Measurements from ENCODE around the gene UBASH3A. TPM values are rescaled to one million over a fixed set of nuclear protein-coding genes. Genes with fewer than 3 reads are reported as not detected.

The UBASH3A gene
- total RNA-seq, 1 experiment from 2014 or later: 0.07 TPM

DNA sequence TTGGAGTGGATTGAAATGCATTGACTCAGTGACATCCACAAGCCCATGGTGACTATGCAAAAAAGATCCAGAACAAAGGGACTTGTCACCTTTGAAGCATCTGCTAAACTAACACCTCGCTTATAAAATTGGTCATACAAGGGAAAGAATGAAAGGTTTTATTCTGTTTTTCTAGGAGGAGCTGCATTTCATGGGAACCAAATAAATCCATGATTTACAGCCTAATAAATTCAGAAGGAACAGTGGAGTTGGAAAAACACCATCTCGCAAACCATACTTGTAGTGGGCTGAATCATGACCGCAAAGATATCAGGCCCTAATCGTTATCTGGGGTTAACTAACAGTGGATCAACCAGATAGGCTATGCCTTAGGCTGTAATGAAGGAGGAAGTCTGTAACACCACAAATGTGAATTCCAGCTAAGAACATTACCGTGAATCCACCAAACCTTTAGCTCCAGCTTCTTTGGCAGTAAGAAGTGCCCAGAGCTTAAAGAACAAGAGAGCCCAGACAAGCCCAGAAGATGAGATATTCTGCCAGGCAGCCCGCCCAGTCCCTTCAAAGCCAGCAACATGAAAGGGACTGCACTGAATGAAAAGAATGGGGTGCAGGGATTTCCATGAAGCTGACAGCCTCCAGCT, 64.9 kb downstream of the UBASH3A start:
- Histone ChIP-seq H4K20me1 (ENCODE audit: insufficient read depth) (no peaks in the 10 kb centered on the region), H3K36me3 (ENCODE audit: control insufficient read depth in 1 of 2, insufficient read depth in 2 of 2, low read length in 2 of 2) (no peaks in the 10 kb centered on the region), H3K4me1 (ENCODE audit: control insufficient read depth in 1 of 2, insufficient read depth in 2 of 2, low read length in 2 of 2) (peaks cover 5 to 18% of the 10 kb centered on the region in 2 experiments), H3K9me3 (ENCODE audit: control insufficient read depth in 1 of 2, insufficient read depth in 1 of 2, low read depth in 1 of 2, low read length in 2 of 2) (no peaks in the 10 kb centered on the region), H3K4me3 (replicated peaks in 1 of 2; ENCODE audit: low read depth in 1 of 2, low read length in 2 of 2) (no peak overlapping the region), H3K27ac (ENCODE audit: low read depth, low read length) (no peak overlapping the region), H3K9me2 (ENCODE audit: insufficient read depth) (no peaks in the 10 kb centered on the region), H3K9ac (ENCODE audit: low read length) (no peak overlapping the region), H3K4me2 (ENCODE audit: low read length) (no peak overlapping the region), H2AFZ (ENCODE audit: low read depth, low read length, poor library complexity, severe bottlenecking) (no peak overlapping the region), H3K79me2 (ENCODE audit: insufficient read depth, low read length) (no peaks in the 10 kb centered on the region), H3K27me3 (ENCODE audit: insufficient read depth, low read length) (no peaks in the 10 kb centered on the region)
- ATAC-seq (no peak), DNase-seq (ENCODE audit: low read depth, low spot score) (no peak)
- TF ChIP-seq SIN3A (IDR thresholded peaks at IDR 0.05; ENCODE audit: low read depth): no peak
- TF ChIP-seq CBX3 (IDR thresholded peaks at IDR 0.05; ENCODE audit: low read depth): no peak
- no peak for TF ChIP-seq POLR2AphosphoS5 (IDR thresholded peaks at IDR 0.05; ENCODE audit: low read depth, low read length)
- TF ChIP-seq POLR2A (IDR thresholded peaks at IDR 0.05; ENCODE audit: borderline replicate concordance, extremely low read depth, insufficient read depth, insufficient read length): no peak
- no peak for TF ChIP-seq SP1 (IDR thresholded peaks at IDR 0.05; ENCODE audit: low read depth)
- no peak for TF ChIP-seq ELF1 (IDR thresholded peaks at IDR 0.05; ENCODE audit: borderline replicate concordance, low read depth)
- TF ChIP-seq, protein P1, sequence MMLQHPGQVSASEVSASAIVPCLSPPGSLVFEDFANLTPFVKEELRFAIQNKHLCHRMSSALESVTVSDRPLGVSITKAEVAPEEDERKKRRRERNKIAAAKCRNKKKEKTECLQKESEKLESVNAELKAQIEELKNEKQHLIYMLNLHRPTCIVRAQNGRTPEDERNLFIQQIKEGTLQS (IDR thresholded peaks at IDR 0.05): no peak
- no peak for TF ChIP-seq TCF7L2 (IDR thresholded peaks at IDR 0.05; ENCODE audit: borderline replicate concordance, extremely low read depth, insufficient read depth, insufficient read length)
- TF ChIP-seq EZH2phosphoT487 (IDR thresholded peaks at IDR 0.05; ENCODE audit: borderline replicate concordance): no peak
- no peak for TF ChIP-seq ZFX (IDR thresholded peaks at IDR 0.05)
- TF ChIP-seq, protein P2, sequence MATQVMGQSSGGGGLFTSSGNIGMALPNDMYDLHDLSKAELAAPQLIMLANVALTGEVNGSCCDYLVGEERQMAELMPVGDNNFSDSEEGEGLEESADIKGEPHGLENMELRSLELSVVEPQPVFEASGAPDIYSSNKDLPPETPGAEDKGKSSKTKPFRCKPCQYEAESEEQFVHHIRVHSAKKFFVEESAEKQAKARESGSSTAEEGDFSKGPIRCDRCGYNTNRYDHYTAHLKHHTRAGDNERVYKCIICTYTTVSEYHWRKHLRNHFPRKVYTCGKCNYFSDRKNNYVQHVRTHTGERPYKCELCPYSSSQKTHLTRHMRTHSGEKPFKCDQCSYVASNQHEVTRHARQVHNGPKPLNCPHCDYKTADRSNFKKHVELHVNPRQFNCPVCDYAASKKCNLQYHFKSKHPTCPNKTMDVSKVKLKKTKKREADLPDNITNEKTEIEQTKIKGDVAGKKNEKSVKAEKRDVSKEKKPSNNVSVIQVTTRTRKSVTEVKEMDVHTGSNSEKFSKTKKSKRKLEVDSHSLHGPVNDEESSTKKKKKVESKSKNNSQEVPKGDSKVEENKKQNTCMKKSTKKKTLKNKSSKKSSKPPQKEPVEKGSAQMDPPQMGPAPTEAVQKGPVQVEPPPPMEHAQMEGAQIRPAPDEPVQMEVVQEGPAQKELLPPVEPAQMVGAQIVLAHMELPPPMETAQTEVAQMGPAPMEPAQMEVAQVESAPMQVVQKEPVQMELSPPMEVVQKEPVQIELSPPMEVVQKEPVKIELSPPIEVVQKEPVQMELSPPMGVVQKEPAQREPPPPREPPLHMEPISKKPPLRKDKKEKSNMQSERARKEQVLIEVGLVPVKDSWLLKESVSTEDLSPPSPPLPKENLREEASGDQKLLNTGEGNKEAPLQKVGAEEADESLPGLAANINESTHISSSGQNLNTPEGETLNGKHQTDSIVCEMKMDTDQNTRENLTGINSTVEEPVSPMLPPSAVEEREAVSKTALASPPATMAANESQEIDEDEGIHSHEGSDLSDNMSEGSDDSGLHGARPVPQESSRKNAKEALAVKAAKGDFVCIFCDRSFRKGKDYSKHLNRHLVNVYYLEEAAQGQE (IDR thresholded peaks at IDR 0.05; ENCODE audit: low read depth): no peak
- TF ChIP-seq, protein P3, sequence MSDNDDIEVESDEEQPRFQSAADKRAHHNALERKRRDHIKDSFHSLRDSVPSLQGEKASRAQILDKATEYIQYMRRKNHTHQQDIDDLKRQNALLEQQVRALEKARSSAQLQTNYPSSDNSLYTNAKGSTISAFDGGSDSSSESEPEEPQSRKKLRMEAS (IDR thresholded peaks at IDR 0.05): no peak
- TF ChIP-seq SRF (IDR thresholded peaks at IDR 0.05; ENCODE audit: low read depth): no peak
- TF ChIP-seq YY1 (IDR thresholded peaks at IDR 0.05; ENCODE audit: extremely low read depth, insufficient replicate concordance, low read depth, low read length): no peak
- no peak for TF ChIP-seq EGR1 (IDR thresholded peaks at IDR 0.05; ENCODE audit: low read depth)
- TF ChIP-seq, protein P4, sequence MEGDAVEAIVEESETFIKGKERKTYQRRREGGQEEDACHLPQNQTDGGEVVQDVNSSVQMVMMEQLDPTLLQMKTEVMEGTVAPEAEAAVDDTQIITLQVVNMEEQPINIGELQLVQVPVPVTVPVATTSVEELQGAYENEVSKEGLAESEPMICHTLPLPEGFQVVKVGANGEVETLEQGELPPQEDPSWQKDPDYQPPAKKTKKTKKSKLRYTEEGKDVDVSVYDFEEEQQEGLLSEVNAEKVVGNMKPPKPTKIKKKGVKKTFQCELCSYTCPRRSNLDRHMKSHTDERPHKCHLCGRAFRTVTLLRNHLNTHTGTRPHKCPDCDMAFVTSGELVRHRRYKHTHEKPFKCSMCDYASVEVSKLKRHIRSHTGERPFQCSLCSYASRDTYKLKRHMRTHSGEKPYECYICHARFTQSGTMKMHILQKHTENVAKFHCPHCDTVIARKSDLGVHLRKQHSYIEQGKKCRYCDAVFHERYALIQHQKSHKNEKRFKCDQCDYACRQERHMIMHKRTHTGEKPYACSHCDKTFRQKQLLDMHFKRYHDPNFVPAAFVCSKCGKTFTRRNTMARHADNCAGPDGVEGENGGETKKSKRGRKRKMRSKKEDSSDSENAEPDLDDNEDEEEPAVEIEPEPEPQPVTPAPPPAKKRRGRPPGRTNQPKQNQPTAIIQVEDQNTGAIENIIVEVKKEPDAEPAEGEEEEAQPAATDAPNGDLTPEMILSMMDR (IDR thresholded peaks at IDR 0.05 in 2 of 3, conservative IDR thresholded peaks at IDR 0.05 in 1 of 3; ENCODE audit: borderline replicate concordance in 1 of 3, insufficient read depth in 1 of 3, low read depth in 2 of 3, low read length in 2 of 3): no peak
- TF ChIP-seq RAD21 (IDR thresholded peaks at IDR 0.05; ENCODE audit: low read depth): no peak
- no peak for TF ChIP-seq JUND (IDR thresholded peaks at IDR 0.05)
- TF ChIP-seq, protein P5, sequence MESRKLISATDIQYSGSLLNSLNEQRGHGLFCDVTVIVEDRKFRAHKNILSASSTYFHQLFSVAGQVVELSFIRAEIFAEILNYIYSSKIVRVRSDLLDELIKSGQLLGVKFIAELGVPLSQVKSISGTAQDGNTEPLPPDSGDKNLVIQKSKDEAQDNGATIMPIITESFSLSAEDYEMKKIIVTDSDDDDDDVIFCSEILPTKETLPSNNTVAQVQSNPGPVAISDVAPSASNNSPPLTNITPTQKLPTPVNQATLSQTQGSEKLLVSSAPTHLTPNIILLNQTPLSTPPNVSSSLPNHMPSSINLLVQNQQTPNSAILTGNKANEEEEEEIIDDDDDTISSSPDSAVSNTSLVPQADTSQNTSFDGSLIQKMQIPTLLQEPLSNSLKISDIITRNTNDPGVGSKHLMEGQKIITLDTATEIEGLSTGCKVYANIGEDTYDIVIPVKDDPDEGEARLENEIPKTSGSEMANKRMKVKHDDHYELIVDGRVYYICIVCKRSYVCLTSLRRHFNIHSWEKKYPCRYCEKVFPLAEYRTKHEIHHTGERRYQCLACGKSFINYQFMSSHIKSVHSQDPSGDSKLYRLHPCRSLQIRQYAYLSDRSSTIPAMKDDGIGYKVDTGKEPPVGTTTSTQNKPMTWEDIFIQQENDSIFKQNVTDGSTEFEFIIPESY (IDR thresholded peaks at IDR 0.05; ENCODE audit: extremely low read depth, insufficient replicate concordance, low read length): no peak
- CTCF ChIA-PET: no interaction called here
- RAD21 ChIA-PET (ENCODE audit: low non-redundant PET in 1 of 2, low total read pairs in 2 of 2, uncharacterized antibody in 2 of 2, unreplicated experiment in 2 of 2): no interaction called here
- POLR2A ChIA-PET: no interaction called here
- intact Hi-C loops (cut with micrococcal nuclease): no loop called here
- BruUV-seq (replicated peaks): no TSS peak

All from HCT116 (cell line).